ENCODE measurements around the gene ANKMY1.

The ANKMY1 gene

GRCh38 chr2:240503375-240503774 lies 54.4 kb downstream of the ANKMY1 start:
- TF ChIP-seq ZFP30 (CRISPR knock-in tag; IDR thresholded peaks at IDR 0.05) = no peak
- TF ChIP-seq SNAI2 (CRISPR knock-in tag; IDR thresholded peaks at IDR 0.05) = no peak
- no peak for TF ChIP-seq CREB5 (CRISPR knock-in tag; IDR thresholded peaks at IDR 0.05; ENCODE audit: low read depth)
- no peak for TF ChIP-seq ZNF565 (CRISPR knock-in tag; conservative IDR thresholded peaks at IDR 0.05; ENCODE audit: low read depth)
- TF ChIP-seq TOX (CRISPR knock-in tag; IDR thresholded peaks at IDR 0.05; ENCODE audit: borderline replicate concordance) = no peak
- TF ChIP-seq OSR1 (CRISPR knock-in tag; IDR thresholded peaks at IDR 0.05) = no peak
- TF ChIP-seq CSRNP3 (CRISPR knock-in tag; IDR thresholded peaks at IDR 0.05) = no peak
- no peak for TF ChIP-seq ESRRG (CRISPR knock-in tag; IDR thresholded peaks at IDR 0.05)
- TF ChIP-seq ZNF8 (CRISPR knock-in tag; IDR thresholded peaks at IDR 0.05) = no peak
- no peak for TF ChIP-seq RARB (CRISPR knock-in tag; IDR thresholded peaks at IDR 0.05)
- TF ChIP-seq ZFP3 (CRISPR knock-in tag; IDR thresholded peaks at IDR 0.05) = no peak
- TF ChIP-seq PATZ1 (CRISPR knock-in tag; IDR thresholded peaks at IDR 0.05; ENCODE audit: borderline replicate concordance) = no peak
- no peak for TF ChIP-seq TCF4 (CRISPR knock-in tag; IDR thresholded peaks at IDR 0.05; ENCODE audit: borderline replicate concordance)
- TF ChIP-seq PPARA (CRISPR knock-in tag; IDR thresholded peaks at IDR 0.05; ENCODE audit: borderline replicate concordance) = no peak
- TF ChIP-seq ARNTL (CRISPR knock-in tag; IDR thresholded peaks at IDR 0.05; ENCODE audit: borderline replicate concordance, low read depth) = no peak
- TF ChIP-seq, protein P1, sequence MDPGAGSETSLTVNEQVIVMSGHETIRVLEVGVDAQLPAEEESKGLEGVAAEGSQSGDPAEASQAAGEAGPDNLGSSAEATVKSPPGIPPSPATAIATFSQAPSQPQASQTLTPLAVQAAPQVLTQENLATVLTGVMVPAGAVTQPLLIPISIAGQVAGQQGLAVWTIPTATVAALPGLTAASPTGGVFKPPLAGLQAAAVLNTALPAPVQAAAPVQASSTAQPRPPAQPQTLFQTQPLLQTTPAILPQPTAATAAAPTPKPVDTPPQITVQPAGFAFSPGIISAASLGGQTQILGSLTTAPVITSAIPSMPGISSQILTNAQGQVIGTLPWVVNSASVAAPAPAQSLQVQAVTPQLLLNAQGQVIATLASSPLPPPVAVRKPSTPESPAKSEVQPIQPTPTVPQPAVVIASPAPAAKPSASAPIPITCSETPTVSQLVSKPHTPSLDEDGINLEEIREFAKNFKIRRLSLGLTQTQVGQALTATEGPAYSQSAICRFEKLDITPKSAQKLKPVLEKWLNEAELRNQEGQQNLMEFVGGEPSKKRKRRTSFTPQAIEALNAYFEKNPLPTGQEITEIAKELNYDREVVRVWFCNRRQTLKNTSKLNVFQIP (CRISPR knock-in tag; IDR thresholded peaks at IDR 0.05; ENCODE audit: borderline replicate concordance, low read depth) = no peak
- no peak for ATAC-seq

DNA sequence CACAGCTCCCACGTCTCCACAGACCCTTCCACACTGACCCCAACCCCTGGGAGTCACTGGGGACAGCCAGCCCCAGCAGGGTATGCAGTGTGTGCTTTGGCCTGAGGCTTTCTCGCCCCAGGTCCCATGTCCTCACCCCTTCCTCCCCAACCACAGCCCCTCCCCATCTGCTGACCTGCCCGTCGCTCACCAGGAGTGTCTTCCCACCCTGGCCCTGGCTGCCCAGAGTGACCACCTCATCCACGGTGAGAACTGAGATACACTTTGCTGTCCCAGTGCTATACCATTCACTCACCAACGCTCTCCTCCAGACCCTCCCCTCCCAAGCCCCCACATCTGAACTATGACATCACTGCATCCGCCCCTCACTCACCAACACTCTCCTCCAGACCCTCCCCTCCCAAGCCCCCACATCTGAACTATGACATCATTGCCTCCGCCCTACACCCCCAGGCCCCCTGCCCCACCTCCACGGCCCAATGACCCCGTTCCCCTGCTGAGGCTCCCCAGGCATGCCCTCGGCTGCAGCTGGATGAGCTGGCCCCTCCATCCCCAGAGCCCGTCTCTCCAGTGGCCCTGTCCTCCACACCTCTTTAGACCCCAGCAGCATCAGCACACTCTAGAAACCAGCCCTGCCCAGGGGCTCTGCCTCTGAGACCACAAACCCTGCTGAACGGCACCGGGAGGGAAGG lies 55.2 kb downstream of the ANKMY1 start:
- no peak for TF ChIP-seq PPARA (CRISPR knock-in tag; IDR thresholded peaks at IDR 0.05; ENCODE audit: borderline replicate concordance)
- TF ChIP-seq ARNTL (CRISPR knock-in tag; IDR thresholded peaks at IDR 0.05; ENCODE audit: borderline replicate concordance, low read depth) = no peak
- no peak for ATAC-seq

- no peak for ATAC-seq
- TF ChIP-seq, protein P1 (CRISPR knock-in tag; IDR thresholded peaks at IDR 0.05; ENCODE audit: borderline replicate concordance, low read depth) = no peak
- TF ChIP-seq PATZ1 (CRISPR knock-in tag; IDR thresholded peaks at IDR 0.05; ENCODE audit: borderline replicate concordance) = no peak
- no peak for TF ChIP-seq PPARA (CRISPR knock-in tag; IDR thresholded peaks at IDR 0.05; ENCODE audit: borderline replicate concordance)
- TF ChIP-seq ZFP3 (CRISPR knock-in tag; IDR thresholded peaks at IDR 0.05) = no peak
- TF ChIP-seq ZC3H10 (CRISPR knock-in tag; IDR thresholded peaks at IDR 0.05) = no peak
- TF ChIP-seq ZNF8 (CRISPR knock-in tag; IDR thresholded peaks at IDR 0.05) = no peak
- TF ChIP-seq RARB (CRISPR knock-in tag; IDR thresholded peaks at IDR 0.05) = no peak
- TF ChIP-seq SNAI2 (CRISPR knock-in tag; IDR thresholded peaks at IDR 0.05) = no peak
- TF ChIP-seq ISL1 (CRISPR knock-in tag; IDR thresholded peaks at IDR 0.05) = no peak
Observed at GRCh38 chr2:240502059-240502429, 55.7 kb downstream of the ANKMY1 start.
